Measurements from ENCODE around the gene CD300LG.

DNA sequence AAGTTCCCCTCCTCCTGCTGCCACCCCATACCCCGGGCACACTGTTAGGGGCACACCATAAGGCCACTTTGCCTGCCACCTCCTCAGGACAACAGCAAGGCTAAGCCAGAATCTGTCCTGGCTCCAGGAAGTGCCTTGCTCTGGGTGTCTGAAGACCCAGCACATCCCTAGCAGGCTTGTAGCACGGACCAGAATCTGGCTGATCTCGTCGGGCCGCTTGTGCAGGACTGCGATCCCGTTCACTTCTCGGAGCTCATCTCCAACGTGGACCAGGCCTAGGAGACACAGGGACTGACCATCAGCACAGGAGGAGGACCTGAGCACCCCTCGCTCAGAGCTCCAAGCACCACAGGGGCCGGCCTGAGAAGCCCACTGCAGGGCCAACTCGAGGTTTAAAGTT, 21.4 kb upstream of the CD300LG start:
- TF ChIP-seq, protein P1, sequence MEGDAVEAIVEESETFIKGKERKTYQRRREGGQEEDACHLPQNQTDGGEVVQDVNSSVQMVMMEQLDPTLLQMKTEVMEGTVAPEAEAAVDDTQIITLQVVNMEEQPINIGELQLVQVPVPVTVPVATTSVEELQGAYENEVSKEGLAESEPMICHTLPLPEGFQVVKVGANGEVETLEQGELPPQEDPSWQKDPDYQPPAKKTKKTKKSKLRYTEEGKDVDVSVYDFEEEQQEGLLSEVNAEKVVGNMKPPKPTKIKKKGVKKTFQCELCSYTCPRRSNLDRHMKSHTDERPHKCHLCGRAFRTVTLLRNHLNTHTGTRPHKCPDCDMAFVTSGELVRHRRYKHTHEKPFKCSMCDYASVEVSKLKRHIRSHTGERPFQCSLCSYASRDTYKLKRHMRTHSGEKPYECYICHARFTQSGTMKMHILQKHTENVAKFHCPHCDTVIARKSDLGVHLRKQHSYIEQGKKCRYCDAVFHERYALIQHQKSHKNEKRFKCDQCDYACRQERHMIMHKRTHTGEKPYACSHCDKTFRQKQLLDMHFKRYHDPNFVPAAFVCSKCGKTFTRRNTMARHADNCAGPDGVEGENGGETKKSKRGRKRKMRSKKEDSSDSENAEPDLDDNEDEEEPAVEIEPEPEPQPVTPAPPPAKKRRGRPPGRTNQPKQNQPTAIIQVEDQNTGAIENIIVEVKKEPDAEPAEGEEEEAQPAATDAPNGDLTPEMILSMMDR (IDR thresholded peaks at IDR 0.05) = no peak
- no peak for TF ChIP-seq POLR2A (IDR thresholded peaks at IDR 0.05)

All from body of pancreas (tissue), 4 donors.